HG03439 (cell line): ENCODE data around the gene GDPGP1.
A peak's percentile ranks its signal among the peaks of the same experiment; 100 is the strongest.

Experiments used
- ATAC-seq: cut with Tn5 transposase; IDR thresholded peaks from one replicate; pipeline ENCODE4 v1.9.1; 2021; ENCODE audit warnings: mild to moderate bottlenecking, moderate library complexity; ENCODE audit not compliant: unreplicated experiment

Gene GDPGP1

DNA sequence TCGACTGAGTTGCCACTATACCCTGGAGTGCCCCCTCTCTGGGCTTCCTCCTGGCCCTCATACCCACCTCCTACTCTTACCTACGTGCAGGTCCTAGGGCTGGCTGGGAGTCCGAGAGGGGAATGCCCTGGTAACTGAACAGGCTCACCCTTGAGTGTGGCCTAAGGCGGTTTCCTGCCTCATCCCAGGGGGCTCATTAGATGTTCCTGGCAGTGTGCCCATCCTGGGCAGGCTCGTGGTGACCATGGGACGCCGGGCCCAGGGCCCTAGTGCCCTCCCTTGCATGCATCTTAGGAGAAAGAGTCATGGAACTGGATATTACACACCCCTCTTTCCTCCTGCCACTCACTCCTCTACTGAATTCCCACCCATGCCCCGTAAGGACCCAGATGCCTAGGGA, 30.1 kb upstream of the GDPGP1 start:
- peak; percentile 42 for ATAC-seq

DNA sequence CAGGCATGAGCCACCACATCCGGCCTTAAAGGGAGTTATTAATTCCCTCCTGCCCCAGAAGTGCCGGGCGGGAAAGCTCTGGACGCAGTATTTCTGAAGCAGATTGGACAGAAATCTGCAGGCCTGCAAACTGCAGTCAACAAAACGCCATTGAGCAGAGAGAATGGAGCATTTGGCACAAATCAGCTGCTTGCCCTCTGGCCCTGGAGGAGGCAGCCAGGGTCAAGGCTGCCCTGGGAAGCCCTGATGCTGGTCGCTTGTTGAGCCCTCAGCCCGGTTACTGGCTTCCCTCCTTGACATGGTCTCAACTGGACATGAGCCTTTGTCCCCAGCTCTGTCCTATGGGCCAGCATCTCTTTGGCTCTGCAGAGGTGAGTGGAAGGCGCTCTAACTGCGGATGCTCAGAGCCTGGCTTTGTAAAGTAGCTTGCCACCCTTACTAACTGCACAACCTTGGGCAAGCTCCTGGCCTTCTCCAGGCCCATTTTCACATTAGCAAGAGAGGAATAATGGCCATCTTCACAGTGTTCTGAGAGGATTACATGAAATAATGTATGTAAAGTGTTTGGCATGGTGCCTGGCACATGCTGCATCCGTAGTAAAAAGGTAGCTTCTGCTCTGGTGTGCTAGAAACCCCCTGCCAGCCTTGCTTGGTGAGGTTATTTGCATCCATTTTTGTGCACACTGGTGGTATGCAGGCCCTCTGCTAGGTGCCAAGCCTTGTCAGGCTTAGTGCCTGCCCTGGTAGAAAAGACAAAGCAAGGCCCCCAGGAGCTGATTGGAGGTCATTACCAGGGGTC, 28.8 kb upstream of the GDPGP1 start:
- no peak for ATAC-seq

DNA sequence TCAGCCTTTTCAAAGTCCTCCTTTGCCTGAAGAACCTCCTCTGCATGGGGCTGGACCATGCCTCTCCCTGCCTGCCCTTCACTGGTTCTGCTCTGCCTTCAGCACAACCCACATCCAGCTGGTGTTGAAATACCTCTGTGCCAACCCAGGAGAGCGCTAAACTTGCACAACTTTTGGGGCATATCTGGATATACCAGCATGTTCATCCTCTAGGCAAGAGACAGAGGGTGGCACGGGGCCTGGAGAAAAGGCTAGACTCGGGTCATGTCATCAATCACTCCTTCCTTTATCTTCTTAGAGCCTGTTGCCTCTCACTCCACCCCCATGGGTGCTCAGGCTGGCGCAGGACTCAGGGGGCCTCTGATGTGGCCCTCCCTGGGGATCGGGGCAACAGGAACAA, 28.1 kb upstream of the GDPGP1 start:
- ATAC-seq = no peak

DNA sequence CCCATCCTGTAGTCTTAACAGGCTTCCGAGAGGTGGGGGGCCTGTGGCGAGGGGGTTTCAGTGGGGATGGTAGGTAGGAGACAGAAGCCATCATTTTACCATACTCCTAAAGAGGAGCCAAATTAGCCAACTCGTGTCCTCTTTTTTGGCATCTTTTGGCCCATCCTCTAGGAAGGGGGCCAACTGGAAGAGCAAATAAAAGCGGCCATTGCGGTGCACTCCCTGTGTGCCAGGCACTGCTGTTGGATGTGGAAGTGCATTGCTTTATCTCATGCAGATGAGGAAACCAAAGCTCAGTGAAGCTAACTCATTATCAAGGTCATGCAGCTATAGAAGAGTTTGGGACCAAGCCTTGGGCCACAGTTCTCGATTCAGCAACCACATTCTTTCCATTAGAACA, 26.8 kb upstream of the GDPGP1 start:
- ATAC-seq = no peak

DNA sequence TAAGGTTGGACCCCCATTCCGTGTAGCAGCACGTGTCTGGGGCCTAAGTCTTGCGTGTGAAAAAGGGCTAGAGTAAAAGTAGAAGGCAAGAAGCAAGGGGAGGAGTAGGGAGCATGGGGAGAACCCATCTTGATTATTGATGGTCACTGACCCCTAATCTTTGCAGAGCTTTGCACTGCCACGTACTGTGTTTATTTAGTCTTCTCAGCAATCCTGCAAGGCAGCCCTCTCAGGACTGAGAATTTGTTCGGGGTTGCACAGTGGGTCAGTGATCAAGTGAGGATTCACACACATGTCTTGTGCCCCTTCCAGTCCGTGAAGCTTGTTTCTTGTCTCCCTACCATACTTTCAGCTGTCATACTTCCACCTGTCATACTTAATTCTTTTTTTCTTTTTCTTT, 25.7 kb upstream of the GDPGP1 start:
- no peak for ATAC-seq

DNA sequence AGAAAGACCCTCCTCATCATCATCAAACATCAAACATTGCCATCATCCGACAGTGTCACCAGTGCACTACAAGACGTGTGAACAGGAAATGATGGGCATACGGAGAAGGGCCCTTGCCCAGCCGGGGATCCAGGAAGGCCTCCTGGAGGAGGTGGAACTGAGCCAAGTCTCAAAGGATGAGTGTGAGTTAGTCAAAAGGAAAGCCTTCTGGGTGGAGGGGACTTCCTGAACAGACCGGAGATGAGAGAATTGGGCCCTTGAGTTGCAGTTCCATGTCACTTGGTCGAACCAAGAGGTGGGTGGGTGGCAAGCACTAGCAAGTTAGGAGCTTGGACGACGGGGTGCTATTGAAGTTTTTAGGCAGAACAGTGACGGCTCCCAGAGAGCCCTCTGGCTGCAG, 24.4 kb upstream of the GDPGP1 start:
- no peak for ATAC-seq

DNA sequence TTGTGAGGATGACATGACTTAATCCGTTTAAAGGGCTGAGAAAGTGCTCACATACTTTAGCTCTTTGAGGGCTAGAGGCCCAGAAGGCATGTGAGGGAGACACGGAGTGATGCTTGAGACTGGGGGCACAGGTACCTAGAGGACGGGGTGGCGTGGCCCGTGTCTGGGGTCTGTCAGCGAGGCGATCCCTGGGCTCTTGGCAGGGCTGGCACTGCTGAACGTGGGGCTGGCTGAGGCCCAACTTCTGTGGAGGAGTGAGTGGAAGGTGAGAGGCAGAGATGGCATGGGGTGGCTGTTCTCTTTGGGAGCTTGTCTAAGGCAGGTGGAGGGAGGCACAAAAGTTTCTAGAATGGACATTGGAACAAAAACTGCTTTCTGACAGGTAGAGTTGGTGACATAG, 23.4 kb upstream of the GDPGP1 start:
- no peak for ATAC-seq

DNA sequence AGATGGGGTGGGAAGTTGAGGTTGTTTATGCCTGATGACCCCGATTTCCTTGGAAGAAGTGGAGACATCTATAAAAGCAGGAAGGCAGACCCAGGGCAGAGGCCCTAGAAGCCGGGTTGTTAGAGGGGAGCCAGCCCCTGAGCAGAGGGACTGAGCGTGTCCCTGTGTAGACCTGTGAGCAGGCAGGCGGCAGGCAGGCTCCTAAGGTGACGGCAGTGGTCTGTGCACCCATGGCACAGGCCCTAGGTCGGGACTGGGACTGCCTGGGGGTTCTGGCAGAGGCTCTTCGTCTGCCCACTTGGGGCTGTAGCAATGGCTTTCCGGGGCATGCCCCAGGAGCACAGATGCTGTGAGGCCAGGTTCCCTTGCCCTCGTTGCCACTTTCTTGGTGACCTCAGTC, 23.0 kb upstream of the GDPGP1 start:
- ATAC-seq = no peak

DNA sequence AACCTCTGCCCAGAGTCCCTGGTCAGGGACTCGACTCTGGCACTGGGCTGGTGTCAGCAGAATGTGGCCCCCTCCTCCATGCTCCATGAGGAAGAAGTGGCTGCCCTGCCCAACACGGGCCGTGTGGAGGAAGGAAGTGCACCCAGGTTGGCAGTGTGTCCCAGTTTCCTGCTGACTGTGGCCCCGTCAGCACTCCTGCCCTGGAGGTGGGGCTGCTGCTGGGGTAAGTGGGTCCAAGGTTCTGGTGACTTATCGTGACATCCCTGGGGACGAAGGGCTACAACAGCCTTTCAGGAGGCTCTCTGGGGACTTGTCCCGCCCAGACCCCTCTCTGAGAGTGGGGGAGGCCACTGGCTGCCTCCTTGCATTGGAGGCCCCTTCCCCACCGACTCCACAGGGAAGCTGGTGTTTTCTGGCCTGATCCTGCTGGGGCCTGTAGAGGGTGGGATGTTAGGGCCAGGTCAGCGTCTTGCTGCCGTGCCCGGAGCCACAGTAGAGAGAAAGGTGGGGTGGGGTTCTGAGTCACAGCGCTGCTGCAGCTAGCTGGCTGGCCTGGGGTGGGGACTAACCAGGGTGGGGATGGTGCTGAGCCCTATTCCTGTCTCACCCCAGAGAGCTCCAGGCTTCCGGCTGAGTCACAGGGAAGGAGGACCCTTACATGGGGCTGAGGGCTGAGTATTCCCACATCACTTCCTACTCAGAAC, 22.4 kb upstream of the GDPGP1 start:
- no peak for ATAC-seq

DNA sequence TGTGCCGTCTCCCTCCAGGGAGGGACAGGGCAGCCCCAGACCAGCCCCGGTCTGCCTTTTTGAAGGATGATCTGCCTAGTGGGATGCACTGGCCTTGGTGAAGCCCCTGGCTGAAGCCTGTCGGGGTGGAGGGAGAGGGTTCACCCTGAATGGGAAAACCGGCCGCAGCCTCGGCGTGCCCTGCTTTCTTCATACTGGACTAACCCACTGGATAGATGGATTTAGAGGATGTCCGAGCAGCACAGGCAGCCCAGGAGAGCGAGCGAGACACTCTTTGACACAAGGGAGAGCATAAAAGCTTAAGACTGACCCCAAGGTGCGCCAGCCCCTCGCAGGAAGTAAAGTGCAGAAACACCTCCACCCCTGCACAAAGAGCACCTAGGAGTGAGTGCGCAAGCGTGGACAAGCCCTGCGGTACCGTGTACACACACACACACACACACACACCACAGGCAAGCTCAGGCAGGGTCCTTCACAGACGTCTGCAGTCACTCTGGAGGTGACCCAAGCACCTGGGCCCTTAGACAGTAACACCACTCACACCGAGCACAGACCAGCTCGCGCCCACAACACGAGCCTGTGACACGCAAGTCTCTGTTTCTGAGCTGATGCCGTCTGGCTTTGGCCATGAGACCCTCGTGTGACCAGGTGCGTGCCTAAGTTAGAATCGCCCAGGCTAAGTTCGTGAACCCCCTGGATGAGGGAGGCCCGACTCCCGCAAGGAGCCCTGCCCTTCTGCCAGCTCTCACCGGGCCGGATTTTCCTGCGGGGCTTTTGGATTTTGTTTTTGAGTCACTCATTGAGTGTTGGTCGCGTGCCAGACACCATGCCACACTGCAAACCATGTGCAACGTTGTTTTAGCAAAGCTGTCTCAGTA, 21.5 kb upstream of the GDPGP1 start:
- peak; percentile 38 for ATAC-seq

DNA sequence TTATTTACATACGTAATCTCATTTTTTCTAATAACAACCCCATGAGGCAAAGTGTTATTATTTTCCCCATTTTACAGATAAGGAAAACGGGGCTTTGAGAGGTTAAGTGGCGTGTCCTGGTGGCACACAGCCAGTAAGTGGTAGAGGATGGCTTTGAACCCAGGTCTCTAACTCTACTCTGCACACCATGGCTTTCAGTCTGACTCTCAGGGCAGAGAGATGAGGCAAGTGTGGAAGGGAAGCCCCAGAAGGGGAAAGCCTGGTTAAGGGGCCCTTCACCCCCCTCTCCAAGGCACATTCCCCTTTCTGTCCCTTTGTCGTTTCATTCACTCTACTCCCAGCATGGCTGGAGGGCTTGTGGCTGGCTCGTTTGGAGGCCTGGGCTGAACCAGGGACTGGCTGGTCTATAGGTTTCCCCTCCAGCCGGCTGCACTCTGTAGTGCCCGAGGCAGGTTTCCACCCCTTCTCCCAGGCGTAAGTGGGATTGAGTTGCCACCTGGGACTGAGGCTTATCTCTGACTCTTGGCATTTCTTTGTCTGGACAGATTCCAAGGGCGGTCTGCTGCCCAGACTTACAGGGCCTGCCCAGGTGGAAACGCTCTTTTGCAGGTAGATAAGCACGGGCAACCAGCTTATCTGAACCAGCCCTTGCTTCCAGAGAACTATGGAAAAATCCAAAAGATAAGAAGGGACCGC, 20.7 kb upstream of the GDPGP1 start:
- ATAC-seq = peak; percentile 37

DNA sequence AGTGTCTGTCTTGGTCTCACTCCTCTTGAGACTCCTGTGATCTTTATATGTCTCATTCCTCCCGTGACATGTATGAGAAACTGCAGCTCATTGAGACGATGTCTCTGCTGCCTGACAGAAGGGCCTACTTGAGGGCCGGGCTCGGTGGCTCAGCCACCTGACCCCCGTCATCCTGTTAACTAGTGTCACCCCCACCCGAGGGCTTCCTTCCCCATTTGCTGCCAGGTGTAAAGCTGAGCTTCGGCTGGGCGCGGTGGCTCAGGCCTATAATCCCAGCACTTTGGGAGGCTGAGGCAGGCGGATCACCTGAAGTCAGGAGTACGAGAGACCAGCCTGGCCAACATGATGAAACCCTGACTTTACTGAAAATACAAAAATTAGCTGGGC, 20.2 kb upstream of the GDPGP1 start:
- no peak for ATAC-seq

DNA sequence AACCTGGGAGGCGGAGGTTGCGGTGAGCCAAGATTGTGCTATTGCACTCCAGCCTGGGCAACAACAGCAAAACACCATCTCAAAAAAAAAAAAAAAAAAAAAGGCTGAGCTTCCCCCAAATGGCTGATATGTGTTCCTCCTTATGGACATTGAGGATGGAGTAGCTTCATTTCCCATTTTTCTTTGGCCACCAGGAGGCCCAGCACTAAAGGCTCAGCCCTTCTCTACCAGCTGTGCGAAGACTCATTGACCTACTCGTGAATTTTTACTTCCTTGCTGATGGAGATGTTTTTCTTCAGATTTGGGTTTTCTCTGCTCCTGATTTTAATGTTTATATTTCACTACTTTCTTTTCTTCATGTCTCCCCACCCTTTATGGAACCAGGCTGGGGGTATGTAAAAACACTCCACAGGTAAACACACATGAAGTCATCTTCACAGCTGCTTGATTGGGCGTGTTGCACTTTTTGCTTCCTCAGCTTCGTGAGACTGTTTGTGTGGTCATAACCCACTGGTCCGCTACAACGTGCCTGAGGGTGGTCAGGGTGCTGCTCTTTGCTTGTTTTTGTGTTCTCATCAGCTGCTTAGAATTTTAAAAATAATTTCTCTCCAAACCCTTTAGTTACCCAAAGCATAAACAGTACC, 19.3 kb upstream of the GDPGP1 start:
- no peak for ATAC-seq

DNA sequence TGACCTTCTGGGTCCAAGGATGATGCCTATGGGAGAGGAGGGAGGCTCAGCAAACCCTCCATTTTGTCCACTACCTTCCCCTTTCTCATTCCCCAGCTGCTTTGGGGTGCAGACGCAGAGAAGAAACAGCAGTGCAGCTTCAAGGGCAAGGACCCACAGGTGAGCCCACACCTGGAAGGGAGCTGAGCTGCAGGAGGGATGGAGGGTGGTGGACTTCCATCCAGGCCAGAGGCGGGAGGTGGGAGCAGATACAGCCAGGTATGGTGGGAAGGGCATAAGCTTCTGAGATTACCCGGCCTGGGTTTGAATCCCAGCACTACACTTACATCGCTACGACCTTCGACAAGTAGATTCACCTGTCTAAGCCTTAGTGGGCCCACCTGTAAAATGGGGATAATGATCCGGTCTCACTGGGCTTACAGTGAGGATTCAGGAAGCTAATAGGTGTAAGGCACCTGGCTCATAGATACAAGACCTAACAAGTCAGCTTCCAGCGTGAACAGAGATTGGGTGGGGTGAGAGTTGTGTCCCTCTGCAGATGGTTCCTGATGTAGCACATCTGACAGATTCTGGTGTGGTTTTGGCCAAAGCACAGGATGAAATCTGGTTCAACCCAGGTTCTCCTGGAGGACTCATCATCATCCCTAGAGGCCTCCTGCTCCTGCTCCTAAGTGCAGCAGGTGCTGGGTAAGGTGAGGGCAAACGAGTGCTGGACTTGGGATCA, 16.2 kb upstream of the GDPGP1 start:
- ATAC-seq = no peak

DNA sequence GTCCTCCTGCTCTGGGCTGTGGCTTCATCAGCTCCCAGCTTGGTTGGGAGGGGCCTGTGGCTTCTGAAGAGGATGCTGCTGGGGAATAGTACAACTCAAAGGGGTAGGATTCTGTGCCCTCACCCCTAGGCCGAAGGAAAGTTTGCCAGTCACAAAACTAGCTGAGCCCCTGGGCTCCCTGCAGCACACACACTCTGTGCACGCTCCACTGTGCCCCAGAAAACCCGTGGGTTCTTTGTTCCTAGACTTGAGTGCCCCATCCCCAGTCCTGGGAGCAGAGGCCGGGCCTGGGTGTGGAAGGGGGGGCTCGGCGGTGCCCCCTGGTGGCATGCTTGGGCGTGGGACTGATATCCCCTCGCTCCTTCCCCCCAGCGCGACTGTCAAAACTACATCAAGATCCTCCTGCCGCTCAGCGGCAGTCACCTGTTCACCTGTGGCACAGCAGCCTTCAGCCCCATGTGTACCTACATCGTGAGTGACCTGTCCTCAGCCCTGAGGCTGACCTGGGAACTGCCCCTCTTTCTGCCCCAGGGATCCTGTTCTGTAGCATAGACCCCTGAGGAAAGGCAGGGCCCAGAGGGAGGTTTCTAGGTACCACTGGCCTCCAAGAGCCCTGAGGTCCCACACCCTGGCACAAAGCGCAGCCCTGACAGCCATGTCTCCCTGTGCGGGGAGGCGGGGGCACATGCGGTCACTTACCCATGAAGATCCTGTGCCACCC, 14.4 kb upstream of the GDPGP1 start:
- ATAC-seq = no peak

DNA sequence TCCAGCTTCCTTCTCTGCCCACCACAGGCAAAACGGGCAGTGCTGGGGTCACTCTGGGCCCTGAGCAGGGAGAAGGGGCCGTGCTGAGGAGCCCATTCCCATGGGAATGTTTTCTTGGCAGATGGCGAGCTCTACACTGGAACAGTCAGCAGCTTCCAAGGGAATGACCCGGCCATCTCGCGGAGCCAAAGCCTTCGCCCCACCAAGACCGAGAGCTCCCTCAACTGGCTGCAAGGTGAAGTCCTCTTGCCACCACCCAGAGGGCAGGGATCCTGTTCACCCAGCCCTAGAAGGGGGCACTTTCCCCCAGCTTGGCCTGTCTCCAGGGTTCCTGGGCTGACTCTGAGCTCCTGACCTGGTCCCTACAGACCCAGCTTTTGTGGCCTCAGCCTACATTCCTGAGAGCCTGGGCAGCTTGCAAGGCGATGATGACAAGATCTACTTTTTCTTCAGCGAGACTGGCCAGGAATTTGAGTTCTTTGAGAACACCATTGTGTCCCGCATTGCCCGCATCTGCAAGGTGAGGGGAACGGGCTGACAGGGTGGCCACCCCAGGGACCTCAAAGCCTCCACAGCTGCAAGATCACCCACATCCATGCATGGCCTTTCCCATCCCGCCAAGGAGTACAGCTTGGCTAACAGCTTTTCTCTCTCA, 12.6 kb upstream of the GDPGP1 start:
- ATAC-seq = no peak

DNA sequence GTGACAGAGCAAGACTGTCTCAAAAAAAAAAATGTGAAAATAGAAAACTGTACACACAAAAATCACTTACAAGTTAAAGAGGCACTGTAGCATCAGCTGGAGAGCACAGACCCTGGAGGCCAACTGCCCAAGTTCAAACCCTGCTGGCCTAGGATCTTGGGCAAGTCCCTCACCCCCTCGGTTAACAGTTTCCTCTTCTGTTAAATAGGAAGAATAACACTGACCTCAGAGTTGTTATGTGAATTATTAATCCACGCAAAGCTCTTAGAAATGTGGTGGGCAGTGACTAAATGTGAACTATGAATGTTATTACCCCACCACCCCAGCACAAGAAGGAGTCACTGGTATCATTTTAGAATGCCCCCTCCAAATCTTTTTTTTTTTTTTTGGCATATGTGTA, 11.5 kb upstream of the GDPGP1 start:
- ATAC-seq = no peak

DNA sequence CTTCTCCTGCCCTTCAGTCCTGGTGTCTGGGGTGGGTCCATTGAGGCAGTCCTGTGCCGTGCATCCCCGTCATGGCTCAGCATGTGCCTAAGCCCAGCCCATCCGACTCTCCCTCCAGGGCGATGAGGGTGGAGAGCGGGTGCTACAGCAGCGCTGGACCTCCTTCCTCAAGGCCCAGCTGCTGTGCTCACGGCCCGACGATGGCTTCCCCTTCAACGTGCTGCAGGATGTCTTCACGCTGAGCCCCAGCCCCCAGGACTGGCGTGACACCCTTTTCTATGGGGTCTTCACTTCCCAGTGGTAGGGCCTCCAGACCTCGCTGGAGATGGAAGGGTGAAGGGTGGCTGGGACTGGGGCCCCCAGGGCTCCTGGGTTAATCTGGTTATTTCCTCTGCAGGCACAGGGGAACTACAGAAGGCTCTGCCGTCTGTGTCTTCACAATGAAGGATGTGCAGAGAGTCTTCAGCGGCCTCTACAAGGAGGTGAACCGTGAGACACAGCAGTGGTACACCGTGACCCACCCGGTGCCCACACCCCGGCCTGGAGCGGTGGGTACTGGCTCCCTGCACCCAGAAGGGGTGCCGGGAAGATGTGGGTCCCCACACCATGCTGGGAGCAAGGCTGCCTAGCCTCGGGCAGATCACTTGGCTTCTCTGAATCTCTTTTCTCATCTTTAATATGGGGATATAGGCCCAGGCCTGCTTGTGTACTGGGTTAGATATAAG, 10.4 kb upstream of the GDPGP1 start:
- ATAC-seq = no peak
